ENCODE results near the gene OR2S2.
"Not testable (repeated sequence)": the region's sequence is repeated elsewhere in the genome, so short reads cannot be mapped to it uniquely, and the experiment has no call there.

Gene OR2S2

GRCh38 chr9:35960039-35960655 is 2.2 kb upstream of the OR2S2 start:
- no peak for DNase-seq

- DNase-seq = no peak
Measured at GRCh38 chr9:35956651-35957050, 1.3 kb downstream of the OR2S2 start.

GRCh38 chr9:35954942-35955546 is 2.9 kb downstream of the OR2S2 start:
- DNase-seq = peak; percentile 82

- no peak for DNase-seq
Measured at GRCh38 chr9:35952526-35953191, 5.3 kb downstream of the OR2S2 start.

- DNase-seq = no peak
Measured at GRCh38 chr9:35951736-35952135, 6.2 kb downstream of the OR2S2 start.

- DNase-seq = no peak
Measured at GRCh38 chr9:35948901-35949318, 9.0 kb downstream of the OR2S2 start.

GRCh38 chr9:35948451-35948850 is 9.5 kb downstream of the OR2S2 start:
- no peak for DNase-seq

- peak; percentile 52 for DNase-seq
Measured at GRCh38 chr9:35945341-35946018, 12.5 kb downstream of the OR2S2 start.

- DNase-seq = no peak
Measured at GRCh38 chr9:35944841-35945240, 13.1 kb downstream of the OR2S2 start.

- DNase-seq = no peak
Measured at GRCh38 chr9:35944173-35944572, 13.8 kb downstream of the OR2S2 start.

GRCh38 chr9:35942286-35942685 is 15.7 kb downstream of the OR2S2 start:
- no peak for DNase-seq

GRCh38 chr9:35940458-35941407 is 17.2 kb downstream of the OR2S2 start:
- no peak for DNase-seq

GRCh38 chr9:35939679-35940250 is 18.2 kb downstream of the OR2S2 start:
- no peak for DNase-seq

GRCh38 chr9:35938474-35939356 is 19.2 kb downstream of the OR2S2 start:
- no peak for DNase-seq

GRCh38 chr9:35937227-35937626 is 20.7 kb downstream of the OR2S2 start:
- no peak for DNase-seq

- DNase-seq = no peak
Measured at GRCh38 chr9:35935755-35936509, 22.0 kb downstream of the OR2S2 start.

GRCh38 chr9:35935261-35935660 is 22.7 kb downstream of the OR2S2 start:
- DNase-seq = no peak

GRCh38 chr9:35934069-35934468 is 23.9 kb downstream of the OR2S2 start:
- not testable (repeated sequence) for DNase-seq

GRCh38 chr9:35933550-35934067 is 24.3 kb downstream of the OR2S2 start:
- DNase-seq = no peak

- DNase-seq = no peak
Measured at GRCh38 chr9:35932735-35933134, 25.2 kb downstream of the OR2S2 start.

Measured in NCI-H1105 treated with DMSO at 0.1 percent for 48 hours (cell line).